CD14-positive monocyte (primary cell): ENCODE measurements around the gene ADGRG6. TPM values are rescaled to one million over a fixed set of nuclear protein-coding genes. Genes with fewer than 3 reads are reported as not detected.

Source experiments
- DNase-seq, 3 donors: peaks; one replicate each; pipeline ENCODE4 v3.0.0-alpha.2; 2011 to 2022
- H2AFZ ChIP-seq: 2 replicates; pipeline ENCODE4 v1.6.0; 2012; ENCODE audit warnings: mild to moderate bottlenecking, low read depth, low read length, inconsistent platforms; ENCODE audit not compliant: insufficient read depth, poor library complexity, severe bottlenecking
- H3K27ac ChIP-seq, 2 donors: 1 replicate in 1 of 2; 2 replicates in 1 of 2; pipeline ENCODE4 v1.5.1; 2012 to 2013; ENCODE audit warnings: low read length in 2 of 2, control low read depth in 1 of 2, inconsistent platforms in 1 of 2, low read depth in 1 of 2, mild to moderate bottlenecking in 1 of 2
- H3K27me3 ChIP-seq, 2 donors: one replicate each; pipeline versions ENCODE4 v1.6.0 to v1.6.1; 2011 to 2013; ENCODE audit warnings: low read length in 2 of 2; ENCODE audit not compliant: control insufficient read depth in 2 of 2, insufficient read depth in 2 of 2
- H3K36me3 ChIP-seq, 2 donors: replicated peaks in 1 of 2; 1 replicate in 1 of 2; 2 replicates in 1 of 2; pipeline versions ENCODE4 v1.5.1 to v1.6.1; 2012 to 2013; ENCODE audit warnings: low read length in 2 of 2, control low read depth in 1 of 2, inconsistent platforms in 1 of 2, mild to moderate bottlenecking in 1 of 2; ENCODE audit not compliant: insufficient read depth in 2 of 2, control insufficient read depth in 1 of 2
- H3K4me1 ChIP-seq, 2 donors: 1 replicate in 1 of 2; 2 replicates in 1 of 2; pipeline versions ENCODE4 v1.5.1 to v1.6.1; 2012 to 2013; ENCODE audit warnings: low read length in 2 of 2, control low read depth in 1 of 2, inconsistent platforms in 1 of 2, mild to moderate bottlenecking in 1 of 2, moderate library complexity in 1 of 2; ENCODE audit not compliant: insufficient read depth in 2 of 2, control insufficient read depth in 1 of 2
- H3K4me2 ChIP-seq: replicated peaks from 2 replicates; pipeline ENCODE3; 2012; ENCODE audit warnings: low read length, moderate library complexity, mild to moderate bottlenecking; ENCODE audit not compliant: poor library complexity, severe bottlenecking; ENCODE audit errors: extremely low read depth
- H3K4me3 ChIP-seq, 3 experiments: fragments of 200-600 bp in 1 of 3; sonication (generic) in 1 of 3; replicated peaks in 1 of 3; 1 replicate in 2 of 3; 2 replicates in 1 of 3; pipeline ENCODE4 v1.5.1; 2011 to 2013; ENCODE audit warnings: low read length in 3 of 3, mild to moderate bottlenecking in 3 of 3, control low read depth in 2 of 3, low read depth in 2 of 3, inconsistent platforms in 1 of 3, moderate library complexity in 1 of 3
- H3K79me2 ChIP-seq: 2 replicates; pipeline ENCODE4 v1.6.0; 2012; ENCODE audit warnings: mild to moderate bottlenecking, control low read depth, inconsistent platforms, low read length, moderate library complexity; ENCODE audit not compliant: insufficient read depth
- H3K9ac ChIP-seq: 2 replicates; pipeline ENCODE4 v1.6.0; 2017; ENCODE audit warnings: low read length, mild to moderate bottlenecking; ENCODE audit not compliant: insufficient read depth, poor library complexity, severe bottlenecking
- H3K9me3 ChIP-seq, 2 donors: replicated peaks in 1 of 2; 1 replicate in 1 of 2; 2 replicates in 1 of 2; pipeline versions ENCODE4 v1.5.1 to v1.6.1; 2012 to 2013; ENCODE audit warnings: low read length in 2 of 2, control low read depth in 1 of 2; ENCODE audit not compliant: control insufficient read depth in 1 of 2, insufficient read depth in 1 of 2
- H4K20me1 ChIP-seq: 2 replicates; pipeline ENCODE4 v1.6.0; 2012; ENCODE audit warnings: mild to moderate bottlenecking, low read length, control low read depth, moderate library complexity; ENCODE audit not compliant: insufficient read depth
- H3K27ac Mint-ChIP-seq, 7 donors: one replicate each; pipeline ENCODE4 v1.8.0; 2020; ENCODE audit warnings: mild to moderate bottlenecking in 7 of 7, mixed read lengths in 7 of 7, moderate library complexity in 6 of 7, inconsistent platforms in 2 of 7
- H3K27me3 Mint-ChIP-seq, 3 donors: one replicate each; pipeline ENCODE4 v1.8.0; 2021 to 2022; ENCODE audit warnings: low read depth in 3 of 3, mild to moderate bottlenecking in 3 of 3, mixed read lengths in 3 of 3, moderate library complexity in 3 of 3, inconsistent platforms in 1 of 3
- H3K36me3 Mint-ChIP-seq, 2 donors: one replicate each; pipeline ENCODE4 v1.8.0; 2020; ENCODE audit warnings: mixed read lengths in 2 of 2, inconsistent platforms in 1 of 2, mild to moderate bottlenecking in 1 of 2
- H3K4me1 Mint-ChIP-seq: one replicate; pipeline ENCODE4 v1.8.0; 2020; ENCODE audit warnings: mild to moderate bottlenecking, mixed read lengths
- H3K4me3 Mint-ChIP-seq, 2 donors: one replicate each; pipeline ENCODE4 v1.8.0; 2020; ENCODE audit warnings: mild to moderate bottlenecking in 2 of 2, mixed read lengths in 2 of 2, moderate library complexity in 1 of 2
- H3K9me3 Mint-ChIP-seq, 7 donors: one replicate each; pipeline ENCODE4 v1.8.0; 2020 to 2022; ENCODE audit warnings: mixed read lengths in 7 of 7, mild to moderate bottlenecking in 6 of 7, moderate library complexity in 6 of 7, inconsistent platforms in 2 of 7
- CTCF ChIP-seq: fragments of 200-600 bp; IDR thresholded peaks from one replicate; pipeline ENCODE4 v1.8.0; 2022; ENCODE audit warnings: antibody characterized with exemption, mild to moderate bottlenecking
- WGBS: methylation state at CpG from one replicate; pipeline ENCODE4 v1.1.5; 2013; ENCODE audit warnings: missing lambda C conversion rate; ENCODE audit not compliant: insufficient coverage; 5-methylcytosine and 5-hydroxymethylcytosine counted together
- intact Hi-C, 2 donors: fragments of 100-400 bp; cut with micrococcal nuclease; formaldehyde crosslinking; loops; one replicate each; pipeline versions ENCODE4 v1.15.0 to v1.15.1; 2023
- polyA plus RNA-seq, 3 donors: library from polyadenylated mRNA; depleted of rRNA in 1 of 3; unstranded in 2 of 3; stranded (reverse) in 1 of 3; fragments of 300-500 nt in 2 of 3; fragments of >200 nt in 1 of 3; fragmentation: Illumina TruSeq in 2 of 3; gene quantifications; 1 replicate in 2 of 3; 2 replicates in 1 of 3; pipeline ENCODE4 v1.2.3, GENCODE V29; 2012 to 2021

Gene ADGRG6
- polyA plus RNA-seq, 3 donors: 0.18 to 0.31 TPM; not detected in 1

- intact Hi-C loops: no loop called here
- Mint-ChIP-seq H3K9me3 (no peaks in the 10 kb centered on the region), H3K36me3 (no peaks in the 10 kb centered on the region), H3K4me3 (no peak overlapping the region), H3K27me3 (peaks cover 0 to 3% (median 3%) of the 10 kb centered on the region in 3 donors), H3K27ac (no peak overlapping the region), H3K4me1 (no peaks in the 10 kb centered on the region)
- H3K9me3 ChIP-seq: no peaks in the 10 kb centered on the region
- no peaks in the 10 kb centered on the region for H4K20me1 ChIP-seq
- DNase-seq: no peak
- no peak overlapping the region for H3K4me3 ChIP-seq
- WGBS: no CpG with 5 or more reads among the region's 1 CpG
- H3K4me2 ChIP-seq: no peak overlapping the region
- no peak overlapping the region for H3K27ac ChIP-seq
- no peaks in the 10 kb centered on the region for H3K27me3 ChIP-seq
- no peaks in the 10 kb centered on the region for H3K4me1 ChIP-seq
- no peak for TF ChIP-seq CTCF
- H3K79me2 ChIP-seq: no peaks in the 10 kb centered on the region
- H3K36me3 ChIP-seq: no peaks in the 10 kb centered on the region
- H3K9ac ChIP-seq: no peak overlapping the region
- H2AFZ ChIP-seq: no peak overlapping the region
Measured at GRCh38 chr6:142401838-142402237, 100.0 kb downstream of the ADGRG6 start.

GRCh38 chr6:142404751-142405150, 102.9 kb downstream of the ADGRG6 start:
- H3K27me3 Mint-ChIP-seq: peaks cover 0 to 3% (median 3%) of the 10 kb centered on the region in 3 donors
- no peak overlapping the region for H3K9ac ChIP-seq
- no peaks in the 10 kb centered on the region for H3K4me1 ChIP-seq
- H3K36me3 Mint-ChIP-seq: no peaks in the 10 kb centered on the region
- H4K20me1 ChIP-seq: no peaks in the 10 kb centered on the region
- H3K4me3 Mint-ChIP-seq: no peak overlapping the region
- TF ChIP-seq CTCF: no peak
- no peak for DNase-seq
- no peaks in the 10 kb centered on the region for H3K9me3 ChIP-seq
- no peaks in the 10 kb centered on the region for H3K27me3 ChIP-seq
- WGBS: no CpG with 5 or more reads among the region's 3 CpGs
- H2AFZ ChIP-seq: no peak overlapping the region
- H3K4me1 Mint-ChIP-seq: no peaks in the 10 kb centered on the region
- H3K4me3 ChIP-seq: no peak overlapping the region
- H3K27ac Mint-ChIP-seq: no peak overlapping the region
- H3K79me2 ChIP-seq: no peaks in the 10 kb centered on the region
- H3K4me2 ChIP-seq: no peak overlapping the region
- no peaks in the 10 kb centered on the region for H3K9me3 Mint-ChIP-seq
- no peaks in the 10 kb centered on the region for H3K36me3 ChIP-seq
- intact Hi-C loops: no loop called here
- no peak overlapping the region for H3K27ac ChIP-seq
